ENCODE measurements around the gene PRKCH. TPM values are rescaled to one million over a fixed set of nuclear protein-coding genes. Genes with fewer than 3 reads are reported as not detected.

Gene PRKCH
- total RNA-seq, 1 experiment from 2014 or later: 10.3 TPM

DNA sequence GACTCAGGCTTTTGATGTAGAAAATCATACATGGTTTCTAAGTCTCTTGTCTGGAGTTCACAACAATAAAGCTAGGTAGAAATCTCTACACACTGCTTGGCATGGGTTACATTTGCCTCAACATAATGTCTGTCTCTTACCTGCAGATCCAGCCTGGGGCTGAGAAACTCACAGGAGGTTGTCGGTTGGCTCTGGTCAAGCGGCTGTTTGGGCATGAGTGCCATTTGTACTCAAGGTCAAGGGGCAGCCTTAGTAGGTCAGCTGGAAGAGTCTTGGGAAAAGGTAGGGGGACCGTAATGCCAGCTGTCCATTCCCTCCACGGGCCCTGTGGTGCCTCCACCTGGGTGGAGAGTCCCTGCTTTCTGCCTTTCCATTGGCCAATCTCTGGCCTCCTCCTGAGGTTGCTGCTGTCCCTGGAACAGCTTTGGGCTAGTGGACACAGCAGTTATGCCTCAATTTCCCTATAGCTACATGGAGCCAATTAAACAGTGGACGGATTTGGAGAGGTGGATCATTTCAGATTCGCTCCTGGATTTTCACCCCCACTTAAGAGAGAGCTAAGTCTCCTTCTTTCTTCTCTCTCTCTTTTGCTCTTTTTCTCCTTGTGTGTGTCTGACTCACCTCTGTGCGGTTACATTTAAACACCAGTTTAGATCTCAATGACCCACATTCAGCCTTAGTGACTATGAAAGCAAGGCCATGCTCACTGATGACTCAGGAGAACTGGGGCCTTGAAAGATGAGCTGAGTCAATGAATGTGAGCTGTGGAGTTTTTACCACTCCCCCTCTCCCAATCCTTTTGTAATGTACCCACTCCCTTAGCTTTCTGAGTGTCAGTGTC lies 241.2 kb downstream of the PRKCH start:
- ATAC-seq: no peak
- ChIA-PET POLR2A (no interaction called here), CTCF (interaction anchor here (1.0 to 1.4 kb wide), 2 partner anchors 9 to 11 kb away, joined by 3 to 5 read pairs; no protein-coding TSS in a partner anchor)
- no peaks in the 10 kb centered on the region for H3K36me3 Mint-ChIP-seq
- TF ChIP-seq, protein P1, sequence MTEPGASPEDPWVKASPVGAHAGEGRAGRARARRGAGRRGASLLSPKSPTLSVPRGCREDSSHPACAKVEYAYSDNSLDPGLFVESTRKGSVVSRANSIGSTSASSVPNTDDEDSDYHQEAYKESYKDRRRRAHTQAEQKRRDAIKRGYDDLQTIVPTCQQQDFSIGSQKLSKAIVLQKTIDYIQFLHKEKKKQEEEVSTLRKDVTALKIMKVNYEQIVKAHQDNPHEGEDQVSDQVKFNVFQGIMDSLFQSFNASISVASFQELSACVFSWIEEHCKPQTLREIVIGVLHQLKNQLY (CRISPR knock-in tag; IDR thresholded peaks at IDR 0.05): no peak
- H3K27me3 Mint-ChIP-seq (ENCODE audit: low read depth): no peaks in the 10 kb centered on the region
- peaks cover 6% of the 10 kb centered on the region for H3K9me3 Mint-ChIP-seq
- no peak overlapping the region for H3K27ac Mint-ChIP-seq
- DNase-seq (ENCODE audit: low spot score): no peak
- H3K4me3 Mint-ChIP-seq: no peak overlapping the region
- peaks cover 31% of the 10 kb centered on the region for H3K4me1 Mint-ChIP-seq

GRCh38 chr14:61563162-61563511 lies 241.8 kb downstream of the PRKCH start:
- DNase-seq (ENCODE audit: low spot score) (no peak), ATAC-seq (no peak)
- H3K4me3 Mint-ChIP-seq: no peak overlapping the region
- H3K27ac Mint-ChIP-seq: no peak overlapping the region
- H3K9me3 Mint-ChIP-seq: peaks cover under 1% of the 10 kb centered on the region; the same call in 1 of the 2 replicates
- H3K36me3 Mint-ChIP-seq: no peaks in the 10 kb centered on the region
- POLR2A ChIA-PET: no interaction called here
- peaks cover 36% of the 10 kb centered on the region for H3K4me1 Mint-ChIP-seq
- CTCF ChIA-PET: interaction anchor here (1.0 kb wide), 1 partner anchor 10 kb away, joined by 3 read pairs; no protein-coding TSS in a partner anchor
- H3K27me3 Mint-ChIP-seq (ENCODE audit: low read depth): no peaks in the 10 kb centered on the region
- no peak for TF ChIP-seq ZMAT4 (CRISPR knock-in tag; IDR thresholded peaks at IDR 0.05)
- no peak for TF ChIP-seq ATF2 (CRISPR knock-in tag; IDR thresholded peaks at IDR 0.05; ENCODE audit: borderline replicate concordance, low read depth)
- no peak for TF ChIP-seq TP53 (CRISPR knock-in tag; IDR thresholded peaks at IDR 0.05)
- no peak for TF ChIP-seq RELA (CRISPR knock-in tag; IDR thresholded peaks at IDR 0.05; ENCODE audit: borderline replicate concordance)
- TF ChIP-seq, protein P2, sequence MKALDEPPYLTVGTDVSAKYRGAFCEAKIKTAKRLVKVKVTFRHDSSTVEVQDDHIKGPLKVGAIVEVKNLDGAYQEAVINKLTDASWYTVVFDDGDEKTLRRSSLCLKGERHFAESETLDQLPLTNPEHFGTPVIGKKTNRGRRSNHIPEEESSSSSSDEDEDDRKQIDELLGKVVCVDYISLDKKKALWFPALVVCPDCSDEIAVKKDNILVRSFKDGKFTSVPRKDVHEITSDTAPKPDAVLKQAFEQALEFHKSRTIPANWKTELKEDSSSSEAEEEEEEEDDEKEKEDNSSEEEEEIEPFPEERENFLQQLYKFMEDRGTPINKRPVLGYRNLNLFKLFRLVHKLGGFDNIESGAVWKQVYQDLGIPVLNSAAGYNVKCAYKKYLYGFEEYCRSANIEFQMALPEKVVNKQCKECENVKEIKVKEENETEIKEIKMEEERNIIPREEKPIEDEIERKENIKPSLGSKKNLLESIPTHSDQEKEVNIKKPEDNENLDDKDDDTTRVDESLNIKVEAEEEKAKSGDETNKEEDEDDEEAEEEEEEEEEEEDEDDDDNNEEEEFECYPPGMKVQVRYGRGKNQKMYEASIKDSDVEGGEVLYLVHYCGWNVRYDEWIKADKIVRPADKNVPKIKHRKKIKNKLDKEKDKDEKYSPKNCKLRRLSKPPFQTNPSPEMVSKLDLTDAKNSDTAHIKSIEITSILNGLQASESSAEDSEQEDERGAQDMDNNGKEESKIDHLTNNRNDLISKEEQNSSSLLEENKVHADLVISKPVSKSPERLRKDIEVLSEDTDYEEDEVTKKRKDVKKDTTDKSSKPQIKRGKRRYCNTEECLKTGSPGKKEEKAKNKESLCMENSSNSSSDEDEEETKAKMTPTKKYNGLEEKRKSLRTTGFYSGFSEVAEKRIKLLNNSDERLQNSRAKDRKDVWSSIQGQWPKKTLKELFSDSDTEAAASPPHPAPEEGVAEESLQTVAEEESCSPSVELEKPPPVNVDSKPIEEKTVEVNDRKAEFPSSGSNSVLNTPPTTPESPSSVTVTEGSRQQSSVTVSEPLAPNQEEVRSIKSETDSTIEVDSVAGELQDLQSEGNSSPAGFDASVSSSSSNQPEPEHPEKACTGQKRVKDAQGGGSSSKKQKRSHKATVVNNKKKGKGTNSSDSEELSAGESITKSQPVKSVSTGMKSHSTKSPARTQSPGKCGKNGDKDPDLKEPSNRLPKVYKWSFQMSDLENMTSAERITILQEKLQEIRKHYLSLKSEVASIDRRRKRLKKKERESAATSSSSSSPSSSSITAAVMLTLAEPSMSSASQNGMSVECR (CRISPR knock-in tag; IDR thresholded peaks at IDR 0.05; ENCODE audit: borderline replicate concordance): no peak
- TF ChIP-seq FOXJ3 (CRISPR knock-in tag; IDR thresholded peaks at IDR 0.05; ENCODE audit: borderline replicate concordance): no peak
- no peak for TF ChIP-seq NFYB (CRISPR knock-in tag; conservative IDR thresholded peaks at IDR 0.05; ENCODE audit: low read depth)
- TF ChIP-seq SMAD4 (CRISPR knock-in tag; IDR thresholded peaks at IDR 0.05): no peak
- TF ChIP-seq HMGA2 (CRISPR knock-in tag; IDR thresholded peaks at IDR 0.05): no peak
- TF ChIP-seq, protein P3, sequence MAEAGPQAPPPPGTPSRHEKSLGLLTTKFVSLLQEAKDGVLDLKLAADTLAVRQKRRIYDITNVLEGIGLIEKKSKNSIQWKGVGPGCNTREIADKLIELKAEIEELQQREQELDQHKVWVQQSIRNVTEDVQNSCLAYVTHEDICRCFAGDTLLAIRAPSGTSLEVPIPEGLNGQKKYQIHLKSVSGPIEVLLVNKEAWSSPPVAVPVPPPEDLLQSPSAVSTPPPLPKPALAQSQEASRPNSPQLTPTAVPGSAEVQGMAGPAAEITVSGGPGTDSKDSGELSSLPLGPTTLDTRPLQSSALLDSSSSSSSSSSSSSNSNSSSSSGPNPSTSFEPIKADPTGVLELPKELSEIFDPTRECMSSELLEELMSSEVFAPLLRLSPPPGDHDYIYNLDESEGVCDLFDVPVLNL (CRISPR knock-in tag; IDR thresholded peaks at IDR 0.05; ENCODE audit: borderline replicate concordance, low read depth): no peak
- TF ChIP-seq ATF3 (CRISPR knock-in tag; conservative IDR thresholded peaks at IDR 0.05): no peak
- no peak for TF ChIP-seq TEAD4 (CRISPR knock-in tag; IDR thresholded peaks at IDR 0.05)

Measured in WTC11 (cell line).